DMS153 treated with DMSO at 0.1 percent for 48 hours (cell line): ENCODE measurements around the gene TMEM219.
"Not testable (repeated sequence)": the region's sequence is repeated elsewhere in the genome, so short reads cannot be mapped to it uniquely, and the experiment has no call there.

Experiments
- DNase-seq: peaks from one replicate; lab custom pipeline; 2025; ENCODE audit not compliant: unreplicated experiment; lab: John Stamatoyannopoulos, UW

The TMEM219 gene

DNA sequence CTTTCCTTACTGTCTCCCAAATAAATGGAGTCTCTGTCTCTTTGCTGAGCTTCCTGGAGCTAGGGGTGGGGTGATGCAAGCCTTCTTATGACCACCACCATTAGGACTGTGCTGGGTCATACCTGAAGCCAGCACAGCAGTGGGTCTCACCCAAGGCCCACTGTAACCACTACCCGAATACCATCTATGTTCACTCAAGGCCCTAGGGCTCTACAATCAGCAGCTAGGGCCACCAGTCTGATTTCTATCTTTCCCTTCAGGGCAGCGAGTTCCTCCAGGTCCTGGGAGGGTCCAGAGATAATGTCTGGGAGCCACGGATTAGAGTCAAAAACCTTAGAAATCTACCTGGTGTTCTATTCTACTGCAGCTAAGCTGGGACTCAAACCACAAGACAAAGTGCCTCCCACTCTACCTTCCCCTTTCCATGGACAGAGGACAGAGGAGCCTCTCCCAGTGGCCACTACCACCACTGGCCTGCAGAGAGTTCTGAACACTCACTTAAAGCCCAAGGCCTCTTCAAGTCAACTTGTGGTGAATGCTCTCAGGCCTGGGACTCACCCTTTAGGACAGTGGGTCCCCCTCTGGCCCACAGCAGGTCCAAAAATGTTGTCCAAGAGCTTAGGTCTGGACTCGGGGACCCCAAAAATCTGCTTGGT is 10.9 kb upstream of the TMEM219 start:
- DNase-seq: no peak

DNA sequence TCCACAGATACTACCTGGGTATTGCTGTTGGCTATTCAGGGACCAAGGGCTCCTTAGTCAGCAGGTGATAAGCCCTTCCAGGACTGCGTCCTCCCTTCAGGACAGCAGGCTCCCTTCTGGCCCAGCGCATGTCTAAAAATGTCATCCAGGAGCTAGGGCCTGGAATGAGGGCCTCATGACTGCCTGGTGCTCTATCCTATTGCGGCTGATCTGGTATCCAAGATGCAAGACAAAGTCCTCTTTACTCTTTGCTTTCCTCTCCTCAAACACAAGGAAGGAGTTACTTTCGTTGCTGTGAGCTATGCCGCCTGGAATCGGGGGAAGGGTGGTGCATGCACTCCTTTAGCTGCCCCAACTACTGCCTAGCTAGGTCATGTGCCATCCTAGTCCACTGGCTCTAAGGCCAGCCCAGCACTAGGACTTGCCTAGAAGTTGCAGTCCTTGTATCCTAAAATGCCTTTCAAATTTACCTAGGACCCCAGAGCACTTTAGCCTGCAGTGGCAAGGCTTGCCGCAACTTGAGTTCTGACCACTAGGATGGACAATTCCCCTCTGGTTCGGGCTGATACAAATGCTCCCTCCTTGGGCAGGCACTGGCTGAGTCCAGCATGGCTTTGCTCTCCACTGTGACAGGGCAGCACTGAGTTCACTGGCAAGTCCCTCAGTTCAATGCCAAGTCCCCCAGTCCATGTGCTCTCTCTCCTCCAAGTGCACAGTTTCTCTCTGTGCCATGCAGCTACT is 10.1 kb upstream of the TMEM219 start:
- DNase-seq: no peak

DNA sequence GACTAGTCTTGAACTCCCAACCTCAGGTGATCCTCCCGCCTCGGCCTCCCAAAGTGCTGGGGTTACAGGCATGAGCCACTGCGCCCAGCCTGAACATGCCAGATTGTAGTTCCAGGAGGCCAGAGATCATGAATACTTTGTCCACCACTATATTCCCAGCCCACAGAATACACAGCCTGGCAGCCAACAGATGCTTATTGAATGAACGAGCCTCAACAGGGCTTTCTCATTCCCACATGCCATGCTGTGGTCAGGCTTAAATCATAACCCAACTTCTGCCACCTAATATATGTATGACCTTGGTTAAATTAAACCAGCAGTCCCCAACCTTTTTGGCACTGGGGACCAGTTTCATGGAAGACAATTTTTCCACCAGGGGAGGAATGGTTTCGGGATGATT is 3.1 kb upstream of the TMEM219 start:
- no peak for DNase-seq

DNA sequence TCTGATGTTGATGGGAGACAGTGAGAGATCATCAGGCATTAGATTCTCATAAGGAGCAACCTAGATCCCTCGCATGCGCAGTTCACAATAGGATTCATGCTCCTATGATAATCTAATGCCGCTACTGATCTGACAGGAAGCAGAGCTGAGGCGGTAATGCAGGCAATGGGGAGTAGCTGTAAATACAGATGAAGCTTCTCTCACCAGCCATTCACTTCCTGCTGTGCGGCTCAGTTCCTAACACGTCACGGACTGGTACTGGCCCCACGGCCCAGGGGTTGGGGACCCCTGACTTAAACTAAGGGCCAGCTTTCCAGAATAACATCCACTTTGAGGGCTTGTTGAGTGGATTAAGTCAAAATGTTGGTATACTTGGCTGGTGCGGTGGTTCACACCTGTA is 2.6 kb upstream of the TMEM219 start:
- DNase-seq: no peak

DNA sequence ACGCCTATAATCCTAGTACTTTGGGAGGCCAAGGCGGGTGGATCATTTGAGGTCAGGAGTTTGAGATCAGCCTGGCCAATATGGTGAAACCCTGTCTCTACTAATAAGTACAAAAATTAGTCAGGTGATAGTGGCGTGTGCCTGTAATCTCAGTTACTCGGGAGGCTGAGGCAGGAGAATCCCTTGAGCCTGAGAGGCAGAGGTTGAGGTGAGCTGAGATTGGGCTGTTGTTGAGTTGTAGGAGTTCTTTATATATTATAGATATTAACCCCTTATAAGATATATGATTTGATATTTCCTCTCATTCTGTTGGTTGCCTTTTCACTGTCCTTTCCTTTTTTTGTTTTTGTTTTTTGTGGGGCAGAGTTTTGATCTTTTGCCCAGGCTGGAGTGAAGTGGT is 2.1 kb upstream of the TMEM219 start:
- DNase-seq: not testable (repeated sequence)

DNA sequence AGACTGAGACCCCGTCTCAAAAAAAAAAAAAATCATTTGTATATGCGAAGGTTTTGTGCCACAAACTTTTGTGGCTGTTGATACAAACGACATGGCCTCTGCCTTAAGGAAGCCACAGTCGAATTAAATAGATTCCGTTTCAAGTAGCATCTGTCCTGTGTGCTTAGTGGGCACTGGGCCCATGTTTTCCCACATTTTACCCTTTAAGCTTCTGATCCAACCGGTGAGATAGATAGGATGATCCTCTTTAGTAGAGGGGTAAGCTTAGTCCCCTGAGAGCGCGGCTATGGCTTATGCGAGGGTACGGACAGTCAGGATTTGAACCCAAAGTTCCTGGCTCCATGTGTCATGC is 776 bp upstream of the TMEM219 start:
- no peak for DNase-seq

DNA sequence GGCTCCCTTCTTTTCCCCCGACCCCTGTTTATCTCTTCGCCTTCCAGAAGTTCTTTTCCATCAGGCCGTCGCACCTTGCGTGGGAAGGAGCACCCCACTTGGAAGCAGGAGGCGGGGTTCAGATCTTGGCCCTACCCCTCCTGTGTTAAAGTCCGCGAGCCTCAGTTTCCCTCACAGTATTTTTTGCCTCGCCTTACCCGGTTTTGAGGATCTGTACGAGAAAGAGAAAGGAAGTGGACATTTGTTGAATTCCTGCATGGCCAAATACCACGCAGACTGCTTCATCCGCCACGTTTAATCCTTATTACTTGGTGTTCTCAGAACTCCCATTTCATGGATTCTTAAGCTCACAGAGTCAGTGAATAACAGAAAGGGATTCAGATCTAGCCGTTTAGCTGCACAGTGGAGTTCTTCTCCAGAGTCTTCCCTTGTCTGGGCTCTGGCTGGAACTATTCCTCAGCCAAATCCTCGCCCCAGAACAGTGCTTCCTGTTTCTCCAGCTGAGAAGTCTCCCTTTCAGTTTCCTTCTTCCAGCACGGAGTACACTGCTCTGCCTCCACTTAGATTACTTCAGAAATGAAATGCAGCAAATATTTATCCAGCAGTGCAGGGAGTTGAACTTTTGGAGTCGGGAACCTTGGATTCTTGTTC is 590 bp downstream of the TMEM219 start:
- DNase-seq: no peak

DNA sequence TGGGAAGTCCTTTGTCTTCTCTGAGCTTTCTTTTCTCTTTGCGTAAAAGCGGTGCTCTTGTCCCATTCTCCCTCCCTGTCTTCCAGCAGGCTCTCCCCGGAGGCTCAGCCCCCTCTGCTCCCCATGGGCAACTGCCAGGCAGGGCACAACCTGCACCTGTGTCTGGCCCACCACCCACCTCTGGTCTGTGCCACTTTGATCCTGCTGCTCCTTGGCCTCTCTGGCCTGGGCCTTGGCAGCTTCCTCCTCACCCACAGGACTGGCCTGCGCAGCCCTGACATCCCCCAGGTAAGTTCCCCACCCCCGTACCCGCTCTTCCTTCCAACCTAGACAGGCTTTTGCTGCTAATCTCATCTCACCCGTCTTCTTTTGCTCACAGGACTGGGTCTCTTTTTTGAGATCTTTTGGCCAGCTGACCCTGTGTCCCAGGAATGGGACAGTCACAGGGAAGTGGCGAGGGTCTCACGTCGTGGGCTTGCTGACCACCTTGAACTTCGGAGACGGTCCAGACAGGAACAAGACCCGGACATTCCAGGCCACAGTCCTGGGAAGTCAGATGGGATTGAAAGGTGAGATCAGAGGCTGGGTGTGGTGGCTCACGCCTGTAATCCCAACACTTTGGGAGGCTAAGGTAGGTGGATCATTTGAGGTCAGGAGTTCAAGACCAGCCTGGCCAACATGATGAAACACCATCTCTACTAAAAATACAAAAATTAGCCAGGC is 1.3 kb downstream of the TMEM219 start:
- no peak for DNase-seq

DNA sequence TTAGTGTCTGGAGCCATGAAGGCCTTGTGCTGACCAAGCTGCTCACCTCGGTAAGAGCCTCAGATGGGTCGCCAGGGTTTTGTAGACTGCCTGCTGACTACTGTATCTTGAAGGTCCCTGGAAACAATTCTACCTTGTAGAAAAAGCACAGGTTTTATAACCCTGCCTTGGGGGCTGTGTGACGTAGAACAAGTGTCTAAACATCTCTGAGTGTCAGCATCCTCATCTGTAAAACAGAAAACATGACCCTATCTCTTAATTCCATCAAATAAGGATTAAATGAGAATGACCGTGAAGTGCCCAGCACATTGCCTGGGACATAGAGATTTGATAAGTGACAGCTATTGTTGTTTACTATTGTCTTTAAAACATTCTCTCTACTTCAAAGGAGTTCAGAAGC is 6.3 kb downstream of the TMEM219 start:
- no peak for DNase-seq

DNA sequence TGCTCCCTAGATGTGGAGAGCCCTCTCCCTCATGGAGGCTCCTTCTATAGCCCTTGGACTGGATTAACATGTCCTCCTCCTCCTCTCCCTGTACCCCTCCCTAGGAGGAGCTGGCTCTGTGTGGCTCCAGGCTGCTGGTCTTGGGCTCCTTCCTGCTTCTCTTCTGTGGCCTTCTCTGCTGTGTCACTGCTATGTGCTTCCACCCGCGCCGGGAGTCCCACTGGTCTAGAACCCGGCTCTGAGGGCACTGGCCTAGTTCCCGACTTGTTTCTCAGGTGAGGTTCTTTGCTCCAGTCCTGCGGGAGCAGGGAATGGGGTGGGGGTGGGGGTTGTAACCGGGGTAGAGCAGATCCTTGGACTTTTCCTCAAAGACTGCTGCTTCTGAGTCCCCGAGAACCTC is 9.4 kb downstream of the TMEM219 start:
- no peak for DNase-seq

DNA sequence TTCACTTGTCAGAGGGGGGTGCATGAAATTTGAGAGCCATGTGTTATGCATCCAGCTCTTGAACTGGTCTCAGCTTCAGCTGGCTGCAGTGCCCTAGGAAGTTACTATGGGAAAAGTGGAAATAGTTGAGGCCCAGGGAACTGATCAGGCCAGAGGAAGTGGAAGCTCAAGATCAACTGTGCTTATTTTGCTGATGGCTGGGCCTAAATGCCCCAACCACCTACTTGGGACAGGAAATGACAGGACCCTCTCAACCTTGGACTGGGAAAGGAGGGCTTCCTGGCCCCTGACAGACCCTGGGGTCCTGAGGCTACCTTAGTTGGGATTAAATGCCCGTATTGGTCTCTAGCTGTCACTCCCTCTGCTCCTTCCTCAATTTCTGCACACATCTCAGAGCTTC is 10.6 kb downstream of the TMEM219 start:
- no peak for DNase-seq

DNA sequence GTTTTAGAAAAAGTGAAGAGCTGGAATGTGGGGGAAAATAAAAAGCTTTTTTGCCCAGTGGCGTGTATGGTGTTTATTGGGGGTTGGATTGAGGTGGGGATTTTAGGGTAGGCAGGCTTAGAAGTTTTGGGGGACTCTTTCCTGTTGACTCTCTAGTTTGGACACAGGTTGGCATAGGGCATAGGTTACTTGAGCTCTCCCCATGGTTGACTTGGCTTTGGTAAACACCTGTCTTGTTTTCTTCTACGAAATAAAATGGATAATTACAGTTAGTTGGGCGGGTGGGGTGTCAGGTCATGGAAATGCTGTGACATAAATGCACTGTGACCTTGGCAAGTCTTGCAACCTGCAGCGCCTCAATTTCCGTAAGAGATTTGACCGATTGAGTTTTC is 11.1 kb downstream of the TMEM219 start:
- no peak for DNase-seq

DNA sequence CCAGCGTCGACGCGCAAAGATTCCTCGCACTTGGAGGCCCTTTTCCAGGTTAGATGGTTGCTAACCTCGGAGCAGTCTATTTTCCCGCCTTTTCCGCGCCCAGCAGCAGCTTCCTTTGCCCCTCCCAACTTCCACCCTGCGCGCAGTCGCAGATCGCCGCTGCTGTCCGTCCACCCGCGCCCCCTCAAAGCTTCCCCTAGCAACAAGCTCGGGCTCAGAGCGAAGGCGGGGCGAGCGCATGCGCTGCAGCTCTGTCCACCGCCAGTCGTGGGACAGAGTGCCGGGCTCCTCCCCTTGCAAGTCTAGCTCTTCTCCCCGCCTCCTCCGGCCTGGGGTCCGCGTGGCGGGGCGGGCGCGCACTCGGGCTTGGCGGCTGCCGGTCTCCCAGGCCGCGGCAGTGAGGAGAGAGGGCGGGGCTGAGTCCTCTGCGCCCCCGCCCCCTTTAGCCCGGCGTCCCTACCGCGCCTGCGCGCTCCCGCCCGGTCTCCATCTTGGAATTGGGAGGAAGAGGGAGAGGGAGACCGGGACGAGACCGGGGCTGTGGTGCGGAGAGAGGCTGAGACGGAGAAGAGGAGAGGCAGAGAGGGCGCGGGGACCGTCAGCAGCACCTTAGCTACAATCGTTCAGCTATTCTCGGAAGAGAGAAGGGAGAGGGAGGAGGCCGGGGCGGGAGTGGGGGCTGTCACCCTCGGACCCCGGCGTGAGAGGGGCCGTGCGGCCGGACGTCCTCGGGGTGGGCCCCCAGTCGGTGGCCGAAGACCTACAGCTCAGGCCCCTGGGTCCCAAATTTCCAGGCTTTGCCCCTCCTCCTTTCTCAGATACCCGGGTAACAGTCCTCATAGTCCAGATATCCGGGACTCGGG is 11.7 kb downstream of the TMEM219 start, which contains the start of gene TAOK2:
Gene TAOK2 (plus strand): TSS at position 485 of the 863 bp plus-strand sequence. CDS start 3,905 bp downstream, outside the sequence.
- peak; percentile 99 for DNase-seq

DNA sequence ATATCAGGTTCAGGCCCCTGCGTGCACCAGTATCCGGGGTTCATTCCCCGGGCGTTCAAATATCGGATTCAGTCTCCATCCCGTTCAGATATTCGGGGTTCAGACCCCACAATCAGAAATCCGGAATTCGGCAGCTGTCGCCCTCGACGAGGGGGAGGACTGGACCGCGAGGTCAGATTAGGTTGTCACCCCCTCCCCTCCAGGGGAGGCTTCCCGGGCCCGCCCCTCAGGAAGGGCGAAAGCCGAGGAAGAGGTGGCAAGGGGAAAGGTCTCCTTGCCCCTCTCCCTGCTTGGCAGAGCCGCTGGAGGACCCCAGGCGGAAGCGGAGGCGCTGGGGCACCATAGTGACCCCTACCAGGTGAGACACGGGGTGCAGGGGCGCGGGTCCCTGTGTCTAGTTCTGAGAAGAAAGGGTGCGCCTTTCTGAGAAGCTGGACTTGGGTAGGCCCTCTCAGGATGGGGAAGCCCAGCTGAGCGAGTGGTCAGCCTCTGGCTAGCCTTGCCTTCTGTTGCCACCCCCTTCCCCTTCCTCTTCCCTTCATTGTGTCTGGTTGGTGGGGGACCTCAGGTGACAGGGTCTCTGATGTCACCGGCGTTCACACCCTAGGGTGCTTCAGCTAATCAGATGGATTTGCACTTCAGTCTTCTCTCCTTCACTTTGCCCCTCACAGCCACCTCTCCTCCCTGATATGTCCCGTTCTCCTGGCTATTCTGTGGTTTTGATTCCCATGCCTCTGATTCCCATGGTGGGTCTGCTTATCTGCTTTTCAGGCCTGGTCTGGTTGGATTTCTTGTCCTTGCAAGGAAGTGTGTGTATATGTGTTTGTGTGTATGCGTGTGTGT is 12.6 kb downstream of the TMEM219 start:
- no peak for DNase-seq

DNA sequence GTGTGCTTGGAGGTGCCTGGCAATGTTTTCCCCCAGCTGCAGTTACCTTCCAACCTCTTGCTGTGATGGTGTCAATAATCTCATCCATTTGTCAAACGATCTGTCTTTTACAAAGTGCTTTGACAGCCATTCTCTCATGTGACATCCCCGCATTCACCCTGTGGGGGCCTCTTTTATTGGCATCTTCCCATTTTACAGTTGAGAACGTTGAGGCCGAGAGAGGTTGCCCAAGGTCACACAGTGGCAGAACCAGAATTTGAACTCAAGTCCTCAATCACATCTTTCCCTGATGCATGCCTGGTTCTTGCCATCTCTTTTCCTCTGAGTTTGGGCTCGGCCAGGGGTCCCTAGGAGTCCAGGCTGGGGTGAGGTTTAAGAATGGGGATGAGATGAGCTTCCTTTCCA is 13.3 kb downstream of the TMEM219 start:
- no peak for DNase-seq

DNA sequence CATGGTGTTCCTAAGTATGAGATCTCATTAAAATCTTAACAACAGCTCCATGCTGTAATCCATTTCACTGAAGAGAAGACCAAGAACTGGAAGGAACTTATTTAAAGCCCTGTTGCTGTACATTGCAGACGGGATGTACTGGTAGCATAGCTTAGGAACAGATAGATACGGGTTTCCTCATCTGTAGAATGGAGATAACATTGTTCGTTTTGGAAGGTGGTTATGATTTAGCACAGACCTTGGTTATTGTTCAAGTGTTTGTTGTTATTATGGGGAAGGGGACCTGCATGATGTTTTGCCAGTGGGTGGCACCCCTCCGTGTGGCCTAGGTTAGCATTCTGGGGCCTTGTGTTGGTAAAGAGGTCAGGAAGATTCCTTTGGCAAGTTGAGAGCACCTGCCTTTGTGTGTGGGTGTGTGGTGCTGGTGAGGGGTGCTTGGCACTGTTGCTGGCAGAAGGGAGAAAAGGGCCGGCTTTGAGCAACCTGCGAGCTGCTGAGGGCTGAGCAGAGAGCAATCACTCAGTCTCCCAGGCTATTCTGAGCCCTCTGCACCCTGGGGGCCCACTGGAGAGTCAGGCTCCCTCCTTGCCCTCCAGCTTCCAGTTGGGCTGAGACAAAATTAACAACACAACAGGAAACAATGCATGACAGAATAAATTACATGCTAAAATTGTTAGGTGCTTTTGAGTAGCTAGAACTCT is 14.1 kb downstream of the TMEM219 start:
- no peak for DNase-seq

DNA sequence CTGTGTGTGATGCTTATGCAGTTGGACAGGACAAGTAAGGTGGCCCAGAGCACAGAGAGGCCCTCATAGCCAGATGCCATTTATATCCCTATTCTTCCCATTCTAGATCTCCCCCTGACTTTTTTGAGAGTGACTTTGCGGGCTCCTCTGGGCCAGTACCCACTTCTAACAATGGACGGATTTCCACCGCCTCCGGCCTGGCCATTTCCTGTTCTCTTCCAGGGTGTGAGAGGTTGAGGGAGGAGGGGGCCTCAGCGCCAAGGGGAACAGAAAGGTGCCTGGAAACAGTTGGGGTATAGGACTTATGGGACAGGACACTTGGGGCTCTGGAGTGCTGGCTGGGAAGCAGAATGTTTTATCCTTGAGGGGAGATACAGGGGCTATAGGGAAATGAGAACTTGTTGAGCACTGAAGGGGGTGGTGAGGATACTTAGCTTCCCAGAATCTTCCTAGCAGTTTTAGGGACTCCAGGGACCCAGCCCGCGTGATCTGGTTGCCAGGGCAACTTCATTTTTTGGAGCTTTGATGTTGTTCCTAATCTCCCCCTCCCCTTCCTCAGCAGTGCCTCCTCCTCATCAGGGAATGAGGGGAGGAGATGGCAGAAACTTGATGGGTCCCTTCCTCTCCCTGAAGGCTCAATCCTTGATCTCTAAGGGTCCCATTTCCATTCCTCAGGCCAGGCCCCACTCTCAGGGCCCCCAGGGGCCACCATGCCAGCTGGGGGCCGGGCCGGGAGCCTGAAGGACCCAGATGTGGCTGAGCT is 15.4 kb downstream of the TMEM219 start:
- no peak for DNase-seq

DNA sequence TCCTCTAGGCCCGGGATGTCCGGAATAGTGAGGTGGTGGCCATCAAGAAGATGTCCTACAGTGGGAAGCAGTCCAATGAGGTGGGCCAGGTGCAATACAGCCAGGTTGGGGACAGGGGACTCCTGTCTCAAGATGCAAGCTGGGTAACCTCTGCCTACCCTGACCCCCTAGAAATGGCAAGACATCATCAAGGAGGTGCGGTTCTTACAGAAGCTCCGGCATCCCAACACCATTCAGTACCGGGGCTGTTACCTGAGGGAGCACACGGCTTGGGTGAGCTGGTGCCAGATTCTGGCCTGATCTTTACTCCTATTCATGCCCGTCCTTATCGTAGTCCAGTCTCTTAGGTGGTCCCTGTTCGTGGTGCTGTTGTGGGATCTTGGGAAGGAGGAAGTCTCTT is 16.2 kb downstream of the TMEM219 start:
- DNase-seq: no peak
